GM12878 (cell line): Measurements from ENCODE around the gene AEN. TPM values are rescaled to one million over a fixed set of nuclear protein-coding genes. Genes with fewer than 3 reads are reported as not detected.
A peak's percentile ranks its signal among the peaks of the same experiment; 100 is the strongest.

Experiments used
- BHLHE40 ChIP-seq, 2 experiments: fragments of 450-650 bp in 1 of 2; IDR thresholded peaks; 2 replicates each; pipeline ENCODE4 v1.6.1; 2011 to 2017; ENCODE audit warnings: low read depth in 2 of 2, borderline replicate concordance in 1 of 2, improper control_type of control experiment in 1 of 2, low read length in 1 of 2, mild to moderate bottlenecking in 1 of 2
- CBFB ChIP-seq: IDR thresholded peaks from 2 replicates; pipeline ENCODE4 v1.6.1; 2016; ENCODE audit warnings: antibody characterized with exemption, low read depth
- CREB1 ChIP-seq: IDR thresholded peaks from 2 replicates; pipeline ENCODE4 v1.6.1; 2012; ENCODE audit warnings: low read depth, mild to moderate bottlenecking, inconsistent platforms
- EP300 ChIP-seq, 2 experiments: fragments of 150-350 bp in 1 of 2; IDR thresholded peaks; 2 replicates each; pipeline ENCODE4 v1.6.1; 2011 to 2012; ENCODE audit warnings: low read depth in 2 of 2, low read length in 2 of 2, borderline replicate concordance in 1 of 2, improper control_type of control experiment in 1 of 2, inconsistent platforms in 1 of 2; ENCODE audit not compliant: control insufficient read depth in 1 of 2
- ESRRA ChIP-seq: IDR thresholded peaks from 2 replicates; pipeline ENCODE4 v1.6.1; 2012; ENCODE audit warnings: mild to moderate bottlenecking, low read length, improper control_type of control experiment
- HDAC6 ChIP-seq: fragments of 200-600 bp; sonication (generic); IDR thresholded peaks from one replicate; pipeline ENCODE4 v1.8.0; 2017; ENCODE audit warnings: antibody characterized with exemption; ENCODE audit not compliant: unreplicated experiment
- HDGF ChIP-seq: fragments of 450-650 bp; IDR thresholded peaks from 2 replicates; pipeline ENCODE4 v1.6.1; 2016; ENCODE audit warnings: antibody characterized with exemption
- HSF1 ChIP-seq: fragments of 150-350 bp; IDR thresholded peaks from 2 replicates; pipeline ENCODE4 v1.6.1; 2014; ENCODE audit warnings: mild to moderate bottlenecking, low read depth, low read length
- JUNB ChIP-seq: IDR thresholded peaks from 2 replicates; pipeline ENCODE4 v1.6.1; 2016; ENCODE audit warnings: antibody characterized with exemption, mild to moderate bottlenecking
- MAX ChIP-seq: IDR thresholded peaks from 2 replicates; pipeline ENCODE4 v1.6.1; 2012; ENCODE audit warnings: low read depth, low read length, improper control_type of control experiment
- MXI1 ChIP-seq: fragments of 150-350 bp; IDR thresholded peaks from 2 replicates; pipeline ENCODE4 v1.6.1; 2011; ENCODE audit warnings: low read depth, mild to moderate bottlenecking, inconsistent platforms, low read length, improper control_type of control experiment
- NR2F1 ChIP-seq: fragments of 450-650 bp; conservative IDR thresholded peaks from 2 replicates; pipeline ENCODE4 v1.6.1; 2017; ENCODE audit warnings: mild to moderate bottlenecking
- NRF1 ChIP-seq: conservative IDR thresholded peaks from 2 replicates; pipeline ENCODE4 v1.6.1; 2011; ENCODE audit warnings: mild to moderate bottlenecking, low read depth, low read length, improper control_type of control experiment
- RAD21 ChIP-seq: IDR thresholded peaks from 2 replicates; pipeline ENCODE4 v1.6.1; 2011; ENCODE audit warnings: mild to moderate bottlenecking, low read depth, low read length, moderate library complexity; ENCODE audit not compliant: insufficient read depth
- RAD51 ChIP-seq: fragments of 450-650 bp; IDR thresholded peaks from 2 replicates; pipeline ENCODE4 v1.6.1; 2016; ENCODE audit warnings: moderate library complexity, mild to moderate bottlenecking, inconsistent platforms
- RCOR1 ChIP-seq: conservative IDR thresholded peaks from 2 replicates; pipeline ENCODE4 v1.6.1; 2012; ENCODE audit warnings: low read depth, low read length, improper control_type of control experiment
- SIN3A ChIP-seq: IDR thresholded peaks from 2 replicates; pipeline ENCODE4 v1.6.1; 2012; ENCODE audit warnings: low read depth, low read length, improper control_type of control experiment
- SMAD5 ChIP-seq: IDR thresholded peaks from 2 replicates; pipeline ENCODE4 v1.6.1; 2016; ENCODE audit warnings: antibody characterized with exemption, low read depth
- SMARCA5 ChIP-seq: fragments of 450-650 bp; IDR thresholded peaks from 2 replicates; pipeline ENCODE4 v1.6.1; 2017; ENCODE audit warnings: mild to moderate bottlenecking
- SREBF2 ChIP-seq: IDR thresholded peaks from 2 replicates; pipeline ENCODE4 v1.6.1; 2012; ENCODE audit warnings: mild to moderate bottlenecking, low read length
- USF1 ChIP-seq: IDR thresholded peaks from 2 replicates; pipeline ENCODE4 v1.6.1; 2011; ENCODE audit warnings: borderline replicate concordance, low read depth, mild to moderate bottlenecking, moderate library complexity, mixed read lengths, low read length; ENCODE audit not compliant: insufficient read depth; ENCODE audit errors: extremely low read length
- WRNIP1 ChIP-seq: IDR thresholded peaks from 2 replicates; pipeline ENCODE4 v1.6.1; 2011; ENCODE audit warnings: low read depth, low read length, improper control_type of control experiment, borderline replicate concordance
- ZNF24 ChIP-seq: fragments of 450-650 bp; IDR thresholded peaks from 2 replicates; pipeline ENCODE4 v1.6.1; 2017; ENCODE audit warnings: antibody characterized with exemption, mild to moderate bottlenecking
- ZNF592 ChIP-seq: fragments of 450-650 bp; IDR thresholded peaks from 2 replicates; pipeline ENCODE4 v1.6.1; 2017; ENCODE audit warnings: mild to moderate bottlenecking, moderate library complexity
- ZNF622 ChIP-seq: fragments of 450-650 bp; IDR thresholded peaks from 2 replicates; pipeline ENCODE4 v1.6.1; 2017; ENCODE audit warnings: mild to moderate bottlenecking, inconsistent platforms
- polyA plus RNA-seq, 11 experiments: library from polyadenylated mRNA; depleted of rRNA in 4 of 11; unstranded in 6 of 11; stranded (reverse) in 5 of 11; fragments of >200 nt; fragmentation: Nextera tagmentation in 4 of 11; fragmentation: Illumina TruSeq in 1 of 11; extraction: Ambion mirVana in 4 of 11; extraction: Trizol in 1 of 11; gene quantifications; 1 replicate in 1 of 11; 2 replicates in 10 of 11; pipeline versions ENCODE4 v1.2.1 to v1.2.3, GENCODE V29; 2011 to 2016; ENCODE audit warnings: inconsistent platforms in 2 of 11, missing spikeins in 2 of 11, low read depth in 1 of 11
- total RNA-seq, 4 experiments: library from RNA; depleted of rRNA in 3 of 4; stranded (reverse); fragments of >200 nt in 3 of 4; fragmentation: Illumina TruSeq in 1 of 4; extraction: Trizol in 1 of 4; gene quantifications; 2 replicates each; pipeline versions ENCODE4 v1.2.1 to v1.2.3, GENCODE V29; 2013 to 2021

AEN gene
- total and polyA plus RNA-seq, 10 of the 15 experiments (the other 5 are each of a cell fraction or from before 2014, with no cell fraction given), result 11.7 to 81.2 (median 53.7) TPM

- TF ChIP-seq BHLHE40 (IDR thresholded peaks at IDR 0.05; ENCODE audit: borderline replicate concordance in 1 of 2, low read depth in 2 of 2, low read length in 1 of 2) (peak in 1 of 2 experiments; percentile 7; a peak in 1 of 4 replicates), HDAC6 (no peak), NR2F1 (no peak), JUNB (no peak), NRF1 (no peak), WRNIP1 (no peak), ZNF24 (0 out of 2 replicates have a peak, but pooled peaks have one; percentile 51), EP300 (IDR thresholded peaks at IDR 0.05; ENCODE audit: borderline replicate concordance in 1 of 2, control insufficient read depth in 1 of 2, low read depth in 2 of 2, low read length in 2 of 2) (no peak), CBFB (no peak), USF1 (no peak), MAX (no peak), SMARCA5 (peak; percentile 64; the same call in 1 of the 2 replicates), CREB1 (no peak), SMAD5 (0 out of 2 replicates have a peak, but pooled peaks have one; percentile 37), HDGF (peak; percentile 79), RAD51 (no peak), HSF1 (no peak), MXI1 (peak; percentile 35; the same call in 1 of the 2 replicates), RAD21 (peak; percentile 82), ZNF592 (no peak), ZNF622 (no peak), SREBF2 (no peak), ESRRA (no peak), RCOR1 (no peak), SIN3A (no peak)
Observed at GRCh38 chr15:88624156-88624970, 3.2 kb downstream of the AEN start (continued).
